Hepatocyte (in vitro differentiated cells): ENCODE data around the gene TP63.

ENCODE experiments used
- CTCF ChIP-seq: fragments of 200-600 bp; sonication (generic); IDR thresholded peaks from 2 replicates; pipeline ENCODE4 v1.5.1; 2016; ENCODE audit warnings: antibody characterized with exemption, mild to moderate bottlenecking; ENCODE audit not compliant: poor library complexity
- EZH2 ChIP-seq: fragments of 200-600 bp; sonication (generic); IDR thresholded peaks from 2 replicates; pipeline ENCODE4 v1.6.1; 2016; ENCODE audit warnings: antibody characterized with exemption, mild to moderate bottlenecking, borderline replicate concordance

GRCh38 chr3:189744235-189744634 lies 113.0 kb downstream of the TP63 start:
- TF ChIP-seq CTCF (no peak), EZH2 (no peak)
